Limb (tissue), 2 donors: Measurements from ENCODE around the gene IYD.
"Not testable (repeated sequence)": the region's sequence is repeated elsewhere in the genome, so short reads cannot be mapped to it uniquely, and the experiment has no call there.

ENCODE experiments used
- DNase-seq, 2 donors: peaks; one replicate each; pipeline ENCODE4 v3.0.0-alpha.2; 2016; ENCODE audit errors: extremely low spot score in 2 of 2

IYD gene

GRCh38 chr6:150352321-150353296, 16.2 kb upstream of the IYD start:
- DNase-seq, result no peak

- DNase-seq, result no peak
Observed at GRCh38 chr6:150353445-150353844, 15.4 kb upstream of the IYD start.

GRCh38 chr6:150354754-150355571, 13.8 kb upstream of the IYD start:
- no peak for DNase-seq

GRCh38 chr6:150355932-150356331, 12.9 kb upstream of the IYD start:
- no peak for DNase-seq

GRCh38 chr6:150361876-150362275, 6.9 kb upstream of the IYD start:
- DNase-seq, result no peak

GRCh38 chr6:150363733-150364132, 5.1 kb upstream of the IYD start:
- no peak for DNase-seq

GRCh38 chr6:150366118-150366778, 2.6 kb upstream of the IYD start:
- peak in 1 of 2 donors; percentile 35 for DNase-seq

- no peak for DNase-seq
Observed at GRCh38 chr6:150369408-150369807, 596 bp downstream of the IYD start.

- DNase-seq, result no peak
Observed at GRCh38 chr6:150370112-150370511, 1.3 kb downstream of the IYD start.

GRCh38 chr6:150371356-150371755, 2.5 kb downstream of the IYD start:
- no peak for DNase-seq

GRCh38 chr6:150372051-150372450, 3.2 kb downstream of the IYD start:
- no peak for DNase-seq

GRCh38 chr6:150373260-150373701, 4.5 kb downstream of the IYD start:
- DNase-seq, result no peak

GRCh38 chr6:150374346-150374745, 5.5 kb downstream of the IYD start:
- DNase-seq, result not testable (repeated sequence)

- peak in 1 of 2 donors; percentile 30 for DNase-seq
Observed at GRCh38 chr6:150377211-150377781, 8.5 kb downstream of the IYD start.

- no peak for DNase-seq
Observed at GRCh38 chr6:150380256-150380655, 11.4 kb downstream of the IYD start.

GRCh38 chr6:150382171-150382570, 13.4 kb downstream of the IYD start:
- no peak for DNase-seq

- no peak for DNase-seq
Observed at GRCh38 chr6:150391414-150391813, 22.6 kb downstream of the IYD start.

GRCh38 chr6:150391890-150392289, 23.1 kb downstream of the IYD start:
- DNase-seq, result no peak

- DNase-seq, result no peak
Observed at GRCh38 chr6:150392452-150393220, 23.8 kb downstream of the IYD start.

- DNase-seq, result no peak
Observed at GRCh38 chr6:150394053-150394898, 25.5 kb downstream of the IYD start.
